Immature natural killer cell (primary cell): ENCODE measurements around the gene LITAF. TPM values are rescaled to one million over a fixed set of nuclear protein-coding genes. Genes with fewer than 3 reads are reported as not detected.
"Not testable (repeated sequence)": the region's sequence is repeated elsewhere in the genome, so short reads cannot be mapped to it uniquely, and the experiment has no call there.

ENCODE experiments used
- DNase-seq, 3 donors: peaks; one replicate each; pipeline ENCODE4 v3.0.0; 2022; ENCODE audit warnings: mixed read lengths in 1 of 3
- H3K27ac Mint-ChIP-seq, 6 donors: one replicate each; pipeline ENCODE4 v1.8.0; 2020; ENCODE audit warnings: mixed read lengths in 6 of 6, mild to moderate bottlenecking in 5 of 6, inconsistent platforms in 4 of 6, moderate library complexity in 3 of 6
- H3K27me3 Mint-ChIP-seq, 3 donors: one replicate each; pipeline ENCODE4 v1.8.0; 2020 to 2021; ENCODE audit warnings: low read depth in 3 of 3, mild to moderate bottlenecking in 3 of 3, mixed read lengths in 3 of 3, moderate library complexity in 3 of 3, inconsistent platforms in 1 of 3
- H3K36me3 Mint-ChIP-seq, 3 donors: one replicate each; pipeline ENCODE4 v1.8.0; 2020; ENCODE audit warnings: mixed read lengths in 3 of 3, inconsistent platforms in 2 of 3, mild to moderate bottlenecking in 2 of 3
- H3K4me1 Mint-ChIP-seq, 2 donors: one replicate each; pipeline ENCODE4 v1.8.0; 2020; ENCODE audit warnings: inconsistent platforms in 2 of 2, mild to moderate bottlenecking in 2 of 2, mixed read lengths in 2 of 2, moderate library complexity in 1 of 2
- H3K4me3 Mint-ChIP-seq, 5 donors: one replicate each; pipeline ENCODE4 v1.8.0; 2020; ENCODE audit warnings: mild to moderate bottlenecking in 5 of 5, mixed read lengths in 5 of 5, inconsistent platforms in 3 of 5, moderate library complexity in 3 of 5
- H3K9me3 Mint-ChIP-seq, 6 donors: one replicate each; pipeline ENCODE4 v1.8.0; 2020; ENCODE audit warnings: mild to moderate bottlenecking in 6 of 6, mixed read lengths in 6 of 6, inconsistent platforms in 4 of 6, moderate library complexity in 3 of 6
- polyA plus RNA-seq, 3 donors: library from polyadenylated mRNA; unstranded; fragments of 300-500 nt; fragmentation: Illumina TruSeq; gene quantifications; one replicate each; pipeline ENCODE4 v1.2.3, GENCODE V29; 2021

LITAF gene
- polyA plus RNA-seq, 3 donors from 2014 or later, result 1,031 to 1,827 (median 1,086) TPM

- Mint-ChIP-seq H3K36me3 (peaks cover 4 to 22% (median 8%) of the 10 kb centered on the region in 3 donors), H3K4me3 (no peak overlapping the region), H3K4me1 (no peaks in the 10 kb centered on the region), H3K27ac (no peak overlapping the region), H3K27me3 (peaks cover 0 to 2% (median 2%) of the 10 kb centered on the region in 3 donors), H3K9me3 (no peaks in the 10 kb centered on the region)
- DNase-seq, result no peak
Measured at GRCh38 chr16:11521055-11521454, 65.7 kb downstream of the LITAF start.

- peaks cover 4 to 22% (median 8%) of the 10 kb centered on the region in 3 donors for H3K36me3 Mint-ChIP-seq
- H3K4me1 Mint-ChIP-seq, result no peaks in the 10 kb centered on the region
- peaks cover 0 to 2% (median 2%) of the 10 kb centered on the region in 3 donors for H3K27me3 Mint-ChIP-seq
- no peak overlapping the region for H3K27ac Mint-ChIP-seq
- no peaks in the 10 kb centered on the region for H3K9me3 Mint-ChIP-seq
- no peak for DNase-seq
- no peak overlapping the region for H3K4me3 Mint-ChIP-seq
Measured at GRCh38 chr16:11520442-11520841, 66.3 kb downstream of the LITAF start.

GRCh38 chr16:11517961-11518360 lies 68.8 kb downstream of the LITAF start:
- peaks cover 4 to 18% (median 8%) of the 10 kb centered on the region in 3 donors for H3K36me3 Mint-ChIP-seq
- no peaks in the 10 kb centered on the region for H3K9me3 Mint-ChIP-seq
- H3K27me3 Mint-ChIP-seq, result peaks cover 0 to 2% (median 2%) of the 10 kb centered on the region in 3 donors
- no peak overlapping the region for H3K27ac Mint-ChIP-seq
- DNase-seq, result no peak
- H3K4me1 Mint-ChIP-seq, result no peaks in the 10 kb centered on the region
- no peak overlapping the region for H3K4me3 Mint-ChIP-seq

- H3K36me3 Mint-ChIP-seq, result peaks cover 0 to 13% (median 4%) of the 10 kb centered on the region in 3 donors
- peaks cover 0 to 2% (median 0%) of the 10 kb centered on the region in 3 donors for H3K27me3 Mint-ChIP-seq
- DNase-seq, result no peak
- no peak overlapping the region for H3K27ac Mint-ChIP-seq
- H3K9me3 Mint-ChIP-seq, result no peaks in the 10 kb centered on the region
- H3K4me3 Mint-ChIP-seq, result no peak overlapping the region
- H3K4me1 Mint-ChIP-seq, result no peaks in the 10 kb centered on the region
Measured at GRCh38 chr16:11515540-11516430, 70.9 kb downstream of the LITAF start.

- Mint-ChIP-seq H3K4me1 (no peaks in the 10 kb centered on the region), H3K27ac (no peak overlapping the region), H3K27me3 (peaks cover 0 to 3% (median 2%) of the 10 kb centered on the region in 3 donors), H3K36me3 (peaks cover 7 to 19% (median 8%) of the 10 kb centered on the region in 3 donors), H3K4me3 (no peak overlapping the region), H3K9me3 (no peaks in the 10 kb centered on the region)
- DNase-seq, result no peak
Measured at GRCh38 chr16:11514283-11514682, 72.4 kb downstream of the LITAF start.

- DNase-seq, H3K4me3 Mint-ChIP-seq, H3K27ac Mint-ChIP-seq, H3K27me3 Mint-ChIP-seq, H3K4me1 Mint-ChIP-seq, H3K9me3 Mint-ChIP-seq: not testable (repeated sequence)
- H3K36me3 Mint-ChIP-seq, result peaks cover 7 to 19% (median 13%) of the 10 kb centered on the region in 3 donors
Measured at GRCh38 chr16:11513366-11513765, 73.4 kb downstream of the LITAF start.

GRCh38 chr16:11511801-11512200 lies 74.9 kb downstream of the LITAF start:
- no peak for DNase-seq
- Mint-ChIP-seq H3K4me1 (no peaks in the 10 kb centered on the region), H3K27me3 (peaks cover 0 to 3% (median 0%) of the 10 kb centered on the region in 3 donors), H3K9me3 (no peaks in the 10 kb centered on the region), H3K4me3 (no peak overlapping the region), H3K27ac (no peak overlapping the region), H3K36me3 (peaks cover 7 to 18% (median 18%) of the 10 kb centered on the region in 3 donors)

- peaks cover 7 to 18% (median 18%) of the 10 kb centered on the region in 3 donors for H3K36me3 Mint-ChIP-seq
- H3K27me3 Mint-ChIP-seq, result peaks cover 0 to 3% (median 0%) of the 10 kb centered on the region in 3 donors
- H3K9me3 Mint-ChIP-seq, result no peaks in the 10 kb centered on the region
- no peak for DNase-seq
- no peak overlapping the region for H3K4me3 Mint-ChIP-seq
- H3K27ac Mint-ChIP-seq, result no peak overlapping the region
- H3K4me1 Mint-ChIP-seq, result no peaks in the 10 kb centered on the region
Measured at GRCh38 chr16:11511328-11511727, 75.4 kb downstream of the LITAF start.

- H3K4me1 Mint-ChIP-seq, result no peaks in the 10 kb centered on the region
- no peak for DNase-seq
- H3K9me3 Mint-ChIP-seq, result no peaks in the 10 kb centered on the region
- H3K27ac Mint-ChIP-seq, result peak overlapping the region in 1 of 6 donors; percentile 57
- no peak overlapping the region for H3K4me3 Mint-ChIP-seq
- peaks cover 0 to 3% (median 0%) of the 10 kb centered on the region in 3 donors for H3K27me3 Mint-ChIP-seq
- H3K36me3 Mint-ChIP-seq, result peaks cover 7 to 18% (median 18%) of the 10 kb centered on the region in 3 donors
Measured at GRCh38 chr16:11510178-11510973, 76.3 kb downstream of the LITAF start.

- DNase-seq, result no peak
- H3K4me3 Mint-ChIP-seq, result no peak overlapping the region
- H3K27ac Mint-ChIP-seq, result no peak overlapping the region
- H3K36me3 Mint-ChIP-seq, result peaks cover 7 to 18% (median 18%) of the 10 kb centered on the region in 3 donors
- H3K27me3 Mint-ChIP-seq, result peaks cover 0 to 3% (median 0%) of the 10 kb centered on the region in 3 donors
- no peaks in the 10 kb centered on the region for H3K9me3 Mint-ChIP-seq
- H3K4me1 Mint-ChIP-seq, result no peaks in the 10 kb centered on the region
Measured at GRCh38 chr16:11507991-11508390, 78.7 kb downstream of the LITAF start.

- Mint-ChIP-seq H3K27me3 (peaks cover 0 to 3% (median 0%) of the 10 kb centered on the region in 3 donors), H3K4me3 (no peak overlapping the region), H3K4me1 (no peaks in the 10 kb centered on the region), H3K27ac (no peak overlapping the region), H3K36me3 (peaks cover 7 to 18% (median 18%) of the 10 kb centered on the region in 3 donors), H3K9me3 (no peaks in the 10 kb centered on the region)
- DNase-seq, result no peak
Measured at GRCh38 chr16:11507350-11507749, 79.4 kb downstream of the LITAF start.

- Mint-ChIP-seq H3K4me3 (no peak overlapping the region), H3K36me3 (peaks cover 7 to 18% (median 18%) of the 10 kb centered on the region in 3 donors), H3K27ac (no peak overlapping the region), H3K9me3 (no peaks in the 10 kb centered on the region), H3K4me1 (no peaks in the 10 kb centered on the region), H3K27me3 (peaks cover 0 to 3% (median 0%) of the 10 kb centered on the region in 3 donors)
- no peak for DNase-seq
Measured at GRCh38 chr16:11506741-11507305, 79.9 kb downstream of the LITAF start.

- not testable (repeated sequence) for H3K9me3 Mint-ChIP-seq, H3K4me1 Mint-ChIP-seq, DNase-seq, H3K27ac Mint-ChIP-seq, H3K27me3 Mint-ChIP-seq, H3K36me3 Mint-ChIP-seq, H3K4me3 Mint-ChIP-seq
Measured at GRCh38 chr16:11504261-11504660, 82.5 kb downstream of the LITAF start.
